HG02973 (cell line): ENCODE data around the gene TSPOAP1.

Experiments
- ATAC-seq: cut with Tn5 transposase; IDR thresholded peaks from one replicate; pipeline ENCODE4 v1.9.1; 2021; ENCODE audit warnings: moderate library complexity; ENCODE audit not compliant: unreplicated experiment

TSPOAP1 gene

GRCh38 chr17:58318065-58318481 lies 10.5 kb downstream of the TSPOAP1 start:
- no peak for ATAC-seq

- ATAC-seq, result peak; percentile 63
Observed at GRCh38 chr17:58317421-58318064, 11.1 kb downstream of the TSPOAP1 start.

GRCh38 chr17:58316260-58316960 lies 12.2 kb downstream of the TSPOAP1 start:
- ATAC-seq, result no peak

- no peak for ATAC-seq
Observed at GRCh38 chr17:58315750-58316149, 12.8 kb downstream of the TSPOAP1 start.

- ATAC-seq, result no peak
Observed at GRCh38 chr17:58315281-58315711, 13.3 kb downstream of the TSPOAP1 start.

GRCh38 chr17:58314706-58315015 lies 13.9 kb downstream of the TSPOAP1 start:
- no peak for ATAC-seq

GRCh38 chr17:58313815-58314705 lies 14.5 kb downstream of the TSPOAP1 start:
- ATAC-seq, result no peak

GRCh38 chr17:58312829-58313228 lies 15.8 kb downstream of the TSPOAP1 start:
- no peak for ATAC-seq

- no peak for ATAC-seq
Observed at GRCh38 chr17:58312021-58312630, 16.5 kb downstream of the TSPOAP1 start.

- ATAC-seq, result no peak
Observed at GRCh38 chr17:58311429-58311894, 17.1 kb downstream of the TSPOAP1 start.

GRCh38 chr17:58310511-58311428 lies 17.8 kb downstream of the TSPOAP1 start:
- no peak for ATAC-seq

- no peak for ATAC-seq
Observed at GRCh38 chr17:58309918-58310259, 18.7 kb downstream of the TSPOAP1 start.

GRCh38 chr17:58308985-58309917 lies 19.3 kb downstream of the TSPOAP1 start:
- ATAC-seq, result no peak

- no peak for ATAC-seq
Observed at GRCh38 chr17:58308173-58308984, 20.2 kb downstream of the TSPOAP1 start.

- ATAC-seq, result no peak
Observed at GRCh38 chr17:58307468-58308172, 21.0 kb downstream of the TSPOAP1 start.

- ATAC-seq, result no peak
Observed at GRCh38 chr17:58306131-58306951, 22.3 kb downstream of the TSPOAP1 start.

- no peak for ATAC-seq
Observed at GRCh38 chr17:58305626-58306025, 23.0 kb downstream of the TSPOAP1 start.
